Prostate gland (tissue), 2 donors: ENCODE data around the gene CCDC148.

ENCODE experiments used
- CTCF ChIP-seq, 4 experiments: fragments of 200-600 bp in 2 of 4; fragments of 450-650 bp in 2 of 4; sonication (generic) in 2 of 4; IDR thresholded peaks; 1 replicate in 3 of 4; 2 replicates in 1 of 4; pipeline ENCODE4 v1.5.1; 2016 to 2019; ENCODE audit warnings: antibody characterized with exemption in 4 of 4, mild to moderate bottlenecking in 2 of 4, moderate library complexity in 2 of 4
- POLR2A ChIP-seq: fragments of 450-650 bp; IDR thresholded peaks from one replicate; pipeline ENCODE4 v1.6.1; 2016; ENCODE audit warnings: antibody characterized with exemption, mild to moderate bottlenecking
- POLR2AphosphoS5 ChIP-seq: sonication (generic); formaldehyde crosslinking; IDR thresholded peaks from one replicate; pipeline ENCODE4 v1.6.1; 2017; ENCODE audit warnings: antibody characterized with exemption

GRCh38 chr2:158131483-158131912 lies 325.1 kb downstream of the CCDC148 start:
- TF ChIP-seq CTCF (IDR thresholded peaks at IDR 0.05) (no peak), POLR2AphosphoS5 (no peak), POLR2A (no peak)
